PC-3 (cell line): ENCODE results near the gene FICD.

Experiments
- CTCF ChIP-seq: fragments of 300-600 bp; sonication (generic); conservative IDR thresholded peaks from 2 replicates; pipeline ENCODE4 v1.5.1; 2017; ENCODE audit warnings: antibody characterized with exemption, low read depth, mild to moderate bottlenecking, low read length
- EZH2 ChIP-seq: fragments of 300-600 bp; sonication (generic); IDR thresholded peaks from one replicate; pipeline ENCODE4 v1.6.1; 2017; ENCODE audit warnings: antibody characterized with exemption, mild to moderate bottlenecking, low read length; ENCODE audit not compliant: unreplicated experiment
- EZH2phosphoT487 ChIP-seq: fragments of 300-600 bp; sonication (generic); IDR thresholded peaks from 2 replicates; pipeline ENCODE4 v1.6.1; 2018; ENCODE audit warnings: mild to moderate bottlenecking, antibody characterized with exemption, low read length, borderline replicate concordance

GRCh38 chr12:108526482-108527165 lies 11.5 kb downstream of the FICD start:
- TF ChIP-seq CTCF (no peak), EZH2 (no peak), EZH2phosphoT487 (no peak)
